Measurements from ENCODE around the gene C11orf98.
A peak's percentile ranks its signal among the peaks of the same experiment; 100 is the strongest.

The C11orf98 gene

DNA sequence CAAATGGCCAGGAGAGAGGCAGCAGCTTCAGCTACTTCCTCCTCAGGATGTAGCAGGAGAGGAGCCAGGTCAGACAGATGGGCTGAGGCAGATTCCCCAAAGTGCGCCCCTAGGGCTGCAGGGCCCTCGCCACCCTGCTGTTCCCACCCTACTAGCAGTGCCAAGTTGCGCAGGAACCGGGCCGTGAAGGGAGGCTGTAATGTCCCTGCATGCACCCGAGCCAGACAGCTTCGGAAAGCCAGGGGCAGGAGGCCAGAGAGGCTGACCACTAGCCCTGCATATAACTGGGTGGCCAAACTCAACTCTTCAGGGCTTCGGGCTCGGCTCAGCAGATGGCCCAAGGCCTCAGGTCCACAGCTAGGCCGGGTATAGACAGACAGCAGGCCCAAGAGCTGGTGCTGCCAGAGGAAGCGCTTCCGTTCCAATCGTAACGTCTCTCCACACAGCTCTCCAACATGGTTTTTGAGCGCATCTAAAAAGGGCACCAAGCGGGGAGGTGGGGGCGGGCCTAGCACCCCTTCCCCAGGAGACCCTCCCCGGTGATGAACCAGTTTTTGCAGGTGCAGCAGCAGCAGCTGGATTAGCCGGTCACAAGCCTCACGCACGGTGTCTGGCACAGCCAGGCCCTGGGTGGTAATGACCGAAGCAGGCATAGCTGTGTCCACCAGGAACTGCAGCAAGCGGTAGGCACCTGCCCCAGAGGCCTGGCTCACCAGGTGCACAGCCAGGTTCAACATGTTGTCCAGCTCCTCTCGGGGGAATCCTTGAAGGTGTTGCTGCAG is 16.6 kb downstream of the C11orf98 start:
- no peak overlapping the region for H3K27ac ChIP-seq (ENCODE audit: low read depth, low read length)
- H3K9ac ChIP-seq (ENCODE audit: low read length): no peak overlapping the region
- H3K9me3 ChIP-seq (ENCODE audit: low read length): no peaks in the 10 kb centered on the region
- H3K4me1 ChIP-seq (ENCODE audit: insufficient read depth, low read length): peaks cover 32% of the 10 kb centered on the region
- H3K4me3 ChIP-seq (ENCODE audit: low read depth in 1 of 2, low read length in 2 of 2): no peak overlapping the region
- H3K36me3 ChIP-seq (ENCODE audit: insufficient read depth, low read length): peaks cover 27% of the 10 kb centered on the region
- H3K27me3 ChIP-seq (ENCODE audit: control insufficient read depth in 1 of 2, insufficient read depth in 2 of 2, low read length in 2 of 2): no peaks in the 10 kb centered on the region

DNA sequence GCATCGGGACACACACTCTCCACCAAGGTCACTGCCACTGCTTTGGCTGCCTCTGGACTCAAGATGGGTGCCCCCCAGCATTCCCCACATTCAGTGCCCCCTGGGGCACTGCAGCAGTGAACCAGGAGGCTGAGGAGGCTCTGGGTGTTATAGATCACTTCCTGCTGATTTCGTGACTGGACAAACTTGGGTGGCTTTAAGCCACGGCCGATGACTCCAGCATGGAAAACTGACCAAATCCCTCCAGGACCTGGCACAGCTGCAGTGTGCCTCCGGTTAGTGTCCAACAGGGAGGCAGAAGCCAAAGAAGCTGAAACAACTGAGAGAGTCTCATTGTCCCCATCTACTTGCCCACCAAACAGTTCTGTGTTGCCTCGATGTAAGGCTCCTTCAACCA is 17.4 kb downstream of the C11orf98 start:
- Histone ChIP-seq H3K9me3 (ENCODE audit: low read length) (no peaks in the 10 kb centered on the region), H3K27me3 (ENCODE audit: control insufficient read depth in 1 of 2, insufficient read depth in 2 of 2, low read length in 2 of 2) (no peaks in the 10 kb centered on the region), H3K4me1 (ENCODE audit: insufficient read depth, low read length) (peaks cover 31% of the 10 kb centered on the region), H3K9ac (ENCODE audit: low read length) (no peak overlapping the region), H3K4me3 (ENCODE audit: low read depth in 1 of 2, low read length in 2 of 2) (no peak overlapping the region), H3K27ac (ENCODE audit: low read depth, low read length) (no peak overlapping the region), H3K36me3 (ENCODE audit: insufficient read depth, low read length) (peaks cover 32% of the 10 kb centered on the region)

DNA sequence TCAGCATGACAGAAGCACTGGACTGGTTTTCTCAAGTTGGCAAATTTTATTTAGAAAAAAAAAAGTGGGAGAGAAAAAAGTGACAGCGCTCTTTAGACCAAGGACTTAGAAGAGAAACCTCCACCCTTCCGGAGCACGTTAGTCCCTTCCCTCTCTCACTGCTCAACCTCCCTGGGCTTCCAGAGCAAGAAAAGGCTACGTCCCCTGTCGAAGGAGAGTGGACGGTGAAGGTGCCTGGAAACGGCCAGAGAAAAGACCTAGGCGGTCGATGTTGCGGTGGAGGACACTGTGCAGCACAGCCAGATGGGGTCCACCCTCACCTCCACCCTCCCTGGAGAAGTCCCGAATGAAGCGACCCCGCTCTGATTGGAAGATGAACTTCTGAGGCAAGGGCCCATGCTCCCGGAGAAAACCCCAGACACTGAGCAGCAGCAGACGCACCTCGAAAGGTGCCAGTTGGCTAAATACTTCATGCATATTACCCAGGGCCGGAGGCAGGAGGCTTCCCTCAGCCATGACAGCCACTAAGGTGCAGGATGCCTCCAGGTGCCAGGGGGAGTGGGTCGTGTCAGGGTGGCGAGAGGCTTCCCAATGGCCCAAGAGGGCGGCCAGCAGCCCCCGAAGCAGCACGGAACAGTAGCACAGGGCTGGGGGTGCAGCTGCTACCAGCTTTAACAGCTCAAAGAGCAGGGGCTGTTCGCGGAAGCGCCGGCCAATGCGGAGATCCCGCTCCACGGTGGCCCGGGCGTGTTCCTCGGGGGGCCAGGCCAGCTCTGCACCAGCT is 18.0 kb downstream of the C11orf98 start:
- Histone ChIP-seq H3K36me3 (ENCODE audit: insufficient read depth, low read length) (peaks cover 32% of the 10 kb centered on the region), H3K4me1 (ENCODE audit: insufficient read depth, low read length) (peaks cover 26% of the 10 kb centered on the region), H3K27me3 (ENCODE audit: control insufficient read depth in 1 of 2, insufficient read depth in 2 of 2, low read length in 2 of 2) (no peaks in the 10 kb centered on the region), H3K4me3 (ENCODE audit: low read depth in 1 of 2, low read length in 2 of 2) (peak overlapping the region in 1 of 2 donors; percentile 41), H3K27ac (ENCODE audit: low read depth, low read length) (peak overlapping the region; percentile 66), H3K9ac (ENCODE audit: low read length) (no peak overlapping the region), H3K9me3 (ENCODE audit: low read length) (no peaks in the 10 kb centered on the region)

DNA sequence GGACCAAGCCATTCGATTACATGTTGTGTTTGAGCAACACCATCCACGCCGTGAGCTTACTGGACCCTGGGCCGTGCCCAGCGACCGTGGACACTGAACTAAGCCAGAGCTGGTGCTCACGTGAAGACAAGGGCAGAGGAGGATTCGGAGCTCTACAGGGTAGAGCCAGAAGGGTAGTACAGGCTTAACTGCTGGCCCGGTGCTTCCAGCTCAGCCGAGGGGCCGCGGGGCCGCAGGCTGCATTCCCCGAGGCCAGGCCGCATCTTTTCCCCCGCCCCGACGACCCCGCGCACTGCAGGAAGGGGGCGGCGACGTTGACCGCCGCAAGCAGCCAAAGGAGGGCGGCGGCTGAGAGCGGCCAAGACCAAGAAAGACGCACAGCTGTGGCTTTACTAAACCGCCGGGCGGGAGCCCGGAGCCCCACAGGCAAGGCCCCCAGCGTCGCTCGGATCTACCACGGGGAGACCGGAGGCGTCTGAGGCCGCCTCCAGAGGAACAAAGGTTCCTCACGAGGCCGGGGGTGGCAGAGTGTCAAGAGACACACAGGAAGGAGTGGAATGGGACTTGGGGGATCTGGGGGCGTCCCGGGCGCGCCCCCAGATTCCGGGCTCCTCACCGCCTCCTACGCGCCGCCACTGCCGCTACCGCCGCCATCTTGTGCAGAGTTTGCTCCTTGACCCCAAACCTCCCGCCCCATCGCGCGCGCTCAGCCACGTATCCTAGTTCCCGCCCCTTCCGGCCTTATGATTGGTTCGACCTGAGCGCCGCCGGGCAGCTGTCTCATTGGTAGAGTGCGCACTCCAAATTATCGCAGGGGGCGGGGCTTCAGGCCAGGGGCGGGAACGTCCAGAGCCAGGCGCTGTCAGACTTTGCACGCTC is 18.8 kb downstream of the C11orf98 start, which contains the start of gene GANAB:
Gene GANAB (minus strand): TSS at position 668 of the 879 bp plus-strand sequence. CDS start 14 bp downstream, at position 654.
- Histone ChIP-seq H3K36me3 (ENCODE audit: insufficient read depth, low read length) (peaks cover 32% of the 10 kb centered on the region), H3K4me3 (ENCODE audit: low read depth in 1 of 2, low read length in 2 of 2) (peak within 1 kb of the TSS; percentile 71 to 80), H3K9ac (ENCODE audit: low read length) (peak within 1 kb of the TSS; percentile 62), H3K27ac (ENCODE audit: low read depth, low read length) (peak within 1 kb of the TSS; percentile 66), H3K9me3 (ENCODE audit: low read length) (no peaks in the 10 kb centered on the region), H3K27me3 (ENCODE audit: control insufficient read depth in 1 of 2, insufficient read depth in 2 of 2, low read length in 2 of 2) (no peaks in the 10 kb centered on the region), H3K4me1 (ENCODE audit: insufficient read depth, low read length) (peaks cover 18% of the 10 kb centered on the region)

DNA sequence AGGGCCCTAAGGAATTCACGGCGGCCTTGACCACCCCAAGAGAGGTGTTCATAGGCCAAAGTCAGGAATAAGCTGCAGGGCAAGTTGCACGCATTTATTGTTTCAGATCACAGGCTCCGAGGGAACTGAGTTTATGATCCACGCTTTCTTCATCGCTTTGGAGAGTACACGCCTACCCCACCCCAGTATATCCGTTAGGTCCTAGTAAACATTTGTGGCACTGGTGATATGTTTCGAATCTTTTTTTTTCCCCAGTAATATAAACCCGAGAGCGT is 19.4 kb downstream of the C11orf98 start:
- peak overlapping the region; percentile 62 for H3K9ac ChIP-seq (ENCODE audit: low read length)
- H3K4me3 ChIP-seq (ENCODE audit: low read depth in 1 of 2, low read length in 2 of 2): peak overlapping the region; percentile 71 to 80
- H3K27ac ChIP-seq (ENCODE audit: low read depth, low read length): peak overlapping the region; percentile 64
- peaks cover 18% of the 10 kb centered on the region for H3K4me1 ChIP-seq (ENCODE audit: insufficient read depth, low read length)
- H3K27me3 ChIP-seq (ENCODE audit: control insufficient read depth in 1 of 2, insufficient read depth in 2 of 2, low read length in 2 of 2): no peaks in the 10 kb centered on the region
- H3K9me3 ChIP-seq (ENCODE audit: low read length): no peaks in the 10 kb centered on the region
- peaks cover 32% of the 10 kb centered on the region for H3K36me3 ChIP-seq (ENCODE audit: insufficient read depth, low read length)

DNA sequence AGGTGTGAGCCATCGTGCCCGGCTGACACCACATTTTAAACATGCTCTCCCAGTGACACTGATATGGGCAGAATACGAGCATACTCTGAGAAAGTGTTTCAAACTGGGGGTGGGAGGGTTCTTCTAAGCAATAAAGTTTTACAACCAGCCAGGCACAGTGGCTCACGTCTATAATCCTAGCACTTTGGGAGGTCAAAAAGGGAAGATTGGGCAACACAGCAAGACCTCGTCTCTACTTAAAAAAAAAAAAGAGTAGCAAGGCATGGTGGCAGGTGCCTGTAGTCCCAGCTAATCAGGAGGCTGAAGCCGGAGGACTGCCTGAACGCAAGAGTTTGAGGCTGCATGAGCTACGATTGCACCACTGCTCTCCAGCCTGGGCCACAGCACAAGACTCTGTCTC is 20.8 kb downstream of the C11orf98 start:
- peaks cover 18% of the 10 kb centered on the region for H3K4me1 ChIP-seq (ENCODE audit: insufficient read depth, low read length)

DNA sequence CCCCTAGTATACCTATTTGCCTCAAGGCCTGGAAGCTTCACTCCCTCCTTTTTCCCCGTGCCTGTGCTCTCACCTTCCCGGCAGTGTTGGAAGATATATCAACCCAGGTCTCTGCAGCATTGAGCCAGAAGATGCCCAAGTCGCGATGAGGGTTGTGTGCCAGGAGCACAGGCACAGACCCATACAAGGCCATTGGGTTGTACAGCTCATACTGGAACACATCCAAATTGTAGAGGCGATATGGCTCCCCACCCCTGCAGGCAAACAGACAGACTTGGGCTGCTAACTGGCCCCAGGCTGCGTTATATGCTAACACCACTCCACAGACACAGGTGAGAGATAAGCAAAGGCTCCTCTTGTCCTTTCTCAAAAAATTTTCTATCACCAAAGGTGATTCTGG is 32.5 kb downstream of the C11orf98 start:
- peaks cover 8% of the 10 kb centered on the region for H3K4me1 ChIP-seq (ENCODE audit: insufficient read depth, low read length)
- H3K36me3 ChIP-seq (ENCODE audit: insufficient read depth, low read length): peaks cover 69% of the 10 kb centered on the region
- no peaks in the 10 kb centered on the region for H3K27me3 ChIP-seq (ENCODE audit: control insufficient read depth in 1 of 2, insufficient read depth in 2 of 2, low read length in 2 of 2)
- no peak overlapping the region for H3K27ac ChIP-seq (ENCODE audit: low read depth, low read length)
- no peak overlapping the region for H3K4me3 ChIP-seq (ENCODE audit: low read depth in 1 of 2, low read length in 2 of 2)
- no peaks in the 10 kb centered on the region for H3K9me3 ChIP-seq (ENCODE audit: low read length)
- H3K9ac ChIP-seq (ENCODE audit: low read length): no peak overlapping the region

More for the DNA sequence above, 20.8 kb downstream of the C11orf98 start:
- Histone ChIP-seq H3K9ac (ENCODE audit: low read length) (no peak overlapping the region), H3K27ac (ENCODE audit: low read depth, low read length) (no peak overlapping the region), H3K27me3 (ENCODE audit: control insufficient read depth in 1 of 2, insufficient read depth in 2 of 2, low read length in 2 of 2) (no peaks in the 10 kb centered on the region), H3K36me3 (ENCODE audit: insufficient read depth, low read length) (peaks cover 34% of the 10 kb centered on the region), H3K9me3 (ENCODE audit: low read length) (no peaks in the 10 kb centered on the region), H3K4me3 (ENCODE audit: low read depth in 1 of 2, low read length in 2 of 2) (no peak overlapping the region)

DNA sequence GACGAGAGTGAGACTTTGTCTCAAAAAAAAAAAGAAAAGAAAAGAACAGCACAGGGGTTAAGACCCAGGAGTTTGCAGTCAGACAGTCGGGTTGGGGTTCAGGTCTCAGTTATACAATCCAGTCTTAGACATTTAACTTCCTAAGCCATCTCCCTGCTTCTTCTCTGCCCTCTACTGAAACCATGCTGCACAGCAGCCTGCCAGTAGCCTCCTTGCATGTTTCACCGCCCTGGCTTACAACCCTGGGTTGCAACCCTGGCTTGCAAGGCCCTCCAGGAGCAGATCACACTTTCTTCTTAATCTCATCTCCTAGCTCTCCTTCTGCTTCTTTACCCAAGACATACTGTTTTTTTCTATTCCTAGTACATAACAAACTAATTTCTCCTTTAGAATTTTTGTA is 37.3 kb downstream of the C11orf98 start:
- H3K4me1 ChIP-seq (ENCODE audit: insufficient read depth, low read length): peaks cover 7% of the 10 kb centered on the region
- H3K9me3 ChIP-seq (ENCODE audit: low read length): no peaks in the 10 kb centered on the region
- H3K4me3 ChIP-seq (ENCODE audit: low read depth in 1 of 2, low read length in 2 of 2): no peak overlapping the region
- H3K9ac ChIP-seq (ENCODE audit: low read length): no peak overlapping the region
- H3K27ac ChIP-seq (ENCODE audit: low read depth, low read length): no peak overlapping the region
- H3K36me3 ChIP-seq (ENCODE audit: insufficient read depth, low read length): peaks cover 72% of the 10 kb centered on the region
- H3K27me3 ChIP-seq (ENCODE audit: control insufficient read depth in 1 of 2, insufficient read depth in 2 of 2, low read length in 2 of 2): no peaks in the 10 kb centered on the region

DNA sequence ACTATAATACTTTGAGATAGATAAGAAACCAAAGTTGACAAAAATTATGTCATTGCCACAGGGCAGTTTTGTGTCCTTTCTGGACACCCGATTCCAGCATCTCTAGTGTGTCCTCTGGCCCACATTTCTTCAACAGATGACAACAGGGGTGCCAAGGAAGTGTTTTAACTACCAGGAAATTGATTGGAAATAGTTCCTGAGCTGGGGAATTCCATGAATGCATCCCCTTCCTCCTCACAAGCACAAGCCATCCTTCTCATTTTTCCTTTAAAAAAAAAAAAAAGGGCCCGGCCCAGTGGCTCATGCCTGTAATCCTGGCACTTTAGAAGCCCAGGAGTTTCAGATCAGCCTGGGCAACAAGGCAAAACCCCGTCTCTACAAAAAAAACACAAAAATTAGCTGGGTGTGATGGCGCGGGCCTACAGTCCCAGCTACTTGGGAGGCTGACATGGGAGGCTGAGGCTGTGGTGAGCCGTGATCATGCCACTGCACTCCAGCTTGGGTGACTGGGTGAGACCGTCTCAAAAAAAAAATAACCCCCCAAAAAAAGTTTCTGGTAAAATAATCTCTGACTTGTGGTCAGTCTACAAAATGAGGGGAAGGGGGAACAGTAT is 42.4 kb downstream of the C11orf98 start:
- Histone ChIP-seq H3K9me3 (ENCODE audit: low read length) (no peaks in the 10 kb centered on the region), H3K27ac (ENCODE audit: low read depth, low read length) (peak overlapping the region; percentile 88), H3K4me1 (ENCODE audit: insufficient read depth, low read length) (peaks cover 16% of the 10 kb centered on the region), H3K4me3 (ENCODE audit: low read depth in 1 of 2, low read length in 2 of 2) (peak overlapping the region in 1 of 2 donors; percentile 73), H3K9ac (ENCODE audit: low read length) (peak overlapping the region; percentile 13), H3K36me3 (ENCODE audit: insufficient read depth, low read length) (peaks cover 27% of the 10 kb centered on the region), H3K27me3 (ENCODE audit: control insufficient read depth in 1 of 2, insufficient read depth in 2 of 2, low read length in 2 of 2) (no peaks in the 10 kb centered on the region)

DNA sequence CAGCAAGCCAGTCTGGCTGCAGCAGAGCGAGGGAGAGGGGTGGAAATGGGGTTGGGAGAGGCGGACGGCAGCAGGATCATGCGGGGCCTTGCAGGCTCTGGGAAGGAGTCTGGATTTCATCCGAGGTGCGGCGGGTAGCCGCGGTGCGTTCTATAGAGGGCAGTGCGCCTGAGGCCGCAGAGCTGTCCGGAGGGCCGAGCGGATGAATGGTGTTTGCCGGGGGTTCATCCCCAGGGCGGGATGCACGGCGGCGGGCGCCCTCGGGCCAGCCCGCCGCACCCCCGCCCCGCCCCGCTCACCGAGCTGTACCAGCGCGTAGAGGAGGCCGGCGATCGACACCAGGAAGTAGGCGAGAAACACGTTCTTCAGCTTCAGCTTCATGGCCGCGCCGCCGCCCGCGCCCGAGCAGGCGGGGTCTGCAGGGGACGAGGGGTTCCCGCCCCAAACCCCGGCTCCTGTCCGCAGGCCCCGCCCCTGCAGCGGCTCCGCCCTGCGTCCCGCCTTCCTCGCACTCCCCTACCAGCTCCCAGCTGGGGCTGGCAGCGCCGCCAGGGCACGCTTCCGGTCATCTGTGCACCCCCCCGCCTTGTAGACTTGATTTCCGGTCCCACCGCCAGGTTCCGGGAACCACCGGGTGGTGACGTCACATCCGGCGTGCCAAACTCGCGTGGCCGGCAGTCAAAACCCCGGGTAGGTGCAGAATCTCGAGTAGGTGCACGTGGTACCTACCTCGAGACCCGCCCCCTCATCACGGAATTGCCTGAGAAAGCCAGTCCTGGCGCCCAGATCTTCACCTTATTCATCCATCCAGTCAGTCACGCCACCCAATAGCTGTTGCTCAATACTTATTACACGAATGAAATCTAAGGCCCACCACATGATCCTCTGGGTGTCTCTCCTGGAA is 43.2 kb downstream of the C11orf98 start, which contains the start of gene B3GAT3:
Gene B3GAT3 (minus strand): TSS at position 420 of the 904 bp plus-strand sequence. CDS start 39 bp downstream, at position 381.
- Histone ChIP-seq H3K27ac (ENCODE audit: low read depth, low read length) (peak within 1 kb of the TSS; percentile 88), H3K36me3 (ENCODE audit: insufficient read depth, low read length) (peaks cover 21% of the 10 kb centered on the region), H3K4me3 (ENCODE audit: low read depth in 1 of 2, low read length in 2 of 2) (peak within 1 kb of the TSS; percentile 73 to 76), H3K4me1 (ENCODE audit: insufficient read depth, low read length) (peaks cover 16% of the 10 kb centered on the region), H3K9me3 (ENCODE audit: low read length) (no peaks in the 10 kb centered on the region), H3K27me3 (ENCODE audit: control insufficient read depth in 1 of 2, insufficient read depth in 2 of 2, low read length in 2 of 2) (no peaks in the 10 kb centered on the region), H3K9ac (ENCODE audit: low read length) (peak within 1 kb of the TSS; percentile 17)
